Ishikawa (cell line): Measurements from ENCODE around the gene DEUP1.

Experiments
- CEBPB ChIP-seq: IDR thresholded peaks from 2 replicates; pipeline ENCODE4 v1.6.1; 2012
- CREB1 ChIP-seq: IDR thresholded peaks from 2 replicates; pipeline ENCODE4 v1.6.1; 2012; ENCODE audit warnings: low read depth
- EGR1 ChIP-seq: IDR thresholded peaks from 2 replicates; pipeline ENCODE4 v1.6.1; 2012
- EP300 ChIP-seq: IDR thresholded peaks from 2 replicates; pipeline ENCODE4 v1.6.1; 2012; ENCODE audit warnings: borderline replicate concordance
- FOXM1 ChIP-seq: IDR thresholded peaks from 2 replicates; pipeline ENCODE4 v1.6.1; 2012; ENCODE audit warnings: low read depth, borderline replicate concordance
- MAX ChIP-seq: IDR thresholded peaks from 2 replicates; pipeline ENCODE4 v1.6.1; 2012
- NFIC ChIP-seq: IDR thresholded peaks from 2 replicates; pipeline ENCODE4 v1.6.1; 2012
- RAD21 ChIP-seq: IDR thresholded peaks from 2 replicates; pipeline ENCODE4 v1.6.1; 2012; ENCODE audit warnings: low read depth
- REST ChIP-seq: IDR thresholded peaks from 2 replicates; pipeline ENCODE4 v1.6.1; 2012; ENCODE audit warnings: low read depth, mild to moderate bottlenecking
- TAF1 ChIP-seq: IDR thresholded peaks from 2 replicates; pipeline ENCODE4 v1.6.1; 2012; ENCODE audit warnings: low read depth, mild to moderate bottlenecking
- TCF12 ChIP-seq: IDR thresholded peaks from 2 replicates; pipeline ENCODE4 v1.6.1; 2012; ENCODE audit warnings: low read depth
- TEAD4 ChIP-seq: IDR thresholded peaks from 2 replicates; pipeline ENCODE4 v1.6.1; 2012
- USF1 ChIP-seq: IDR thresholded peaks from 2 replicates; pipeline ENCODE4 v1.6.1; 2012
- YY1 ChIP-seq: IDR thresholded peaks from 2 replicates; pipeline ENCODE4 v1.6.1; 2012; ENCODE audit warnings: low read depth
- ZBTB7A ChIP-seq: IDR thresholded peaks from 2 replicates; pipeline ENCODE4 v1.6.1; 2012; ENCODE audit warnings: low read depth

DEUP1 gene

GRCh38 chr11:93329936-93330445 lies 551 bp upstream of the DEUP1 start:
- no peak for TF ChIP-seq NFIC
- TF ChIP-seq FOXM1: no peak
- TF ChIP-seq REST: no peak
- no peak for TF ChIP-seq TEAD4
- no peak for TF ChIP-seq ZBTB7A
- no peak for TF ChIP-seq TCF12
- TF ChIP-seq RAD21: no peak
- no peak for TF ChIP-seq YY1
- no peak for TF ChIP-seq TAF1
- no peak for TF ChIP-seq CREB1
- TF ChIP-seq USF1: no peak
- no peak for TF ChIP-seq EP300
- TF ChIP-seq EGR1: no peak
- no peak for TF ChIP-seq MAX
- no peak for TF ChIP-seq CEBPB

GRCh38 chr11:93340223-93340622 lies 9.7 kb downstream of the DEUP1 start:
- TF ChIP-seq MAX: no peak
- TF ChIP-seq TAF1: no peak
- no peak for TF ChIP-seq TEAD4
- no peak for TF ChIP-seq REST
- no peak for TF ChIP-seq CREB1

GRCh38 chr11:93344855-93345333 lies 14.4 kb downstream of the DEUP1 start:
- TF ChIP-seq ZBTB7A: no peak
- TF ChIP-seq REST: no peak
- TF ChIP-seq TAF1: no peak
- no peak for TF ChIP-seq EGR1
- TF ChIP-seq RAD21: no peak
- TF ChIP-seq YY1: no peak
- no peak for TF ChIP-seq USF1
- TF ChIP-seq EP300: no peak
- no peak for TF ChIP-seq MAX
- no peak for TF ChIP-seq CREB1
- TF ChIP-seq TCF12: no peak
- no peak for TF ChIP-seq CEBPB
- no peak for TF ChIP-seq NFIC
- no peak for TF ChIP-seq TEAD4
- no peak for TF ChIP-seq FOXM1

GRCh38 chr11:93348930-93349329 lies 18.4 kb downstream of the DEUP1 start:
- TF ChIP-seq ZBTB7A (no peak), USF1 (no peak), EGR1 (no peak), MAX (no peak), NFIC (no peak), CREB1 (no peak), RAD21 (no peak), YY1 (no peak), TAF1 (no peak)
